Measurements from ENCODE around the gene CNTNAP2. TPM values are rescaled to one million over a fixed set of nuclear protein-coding genes. Genes with fewer than 3 reads are reported as not detected.

Gene CNTNAP2
- total RNA-seq, 1 experiment from 2014 or later: 64.5 TPM

DNA sequence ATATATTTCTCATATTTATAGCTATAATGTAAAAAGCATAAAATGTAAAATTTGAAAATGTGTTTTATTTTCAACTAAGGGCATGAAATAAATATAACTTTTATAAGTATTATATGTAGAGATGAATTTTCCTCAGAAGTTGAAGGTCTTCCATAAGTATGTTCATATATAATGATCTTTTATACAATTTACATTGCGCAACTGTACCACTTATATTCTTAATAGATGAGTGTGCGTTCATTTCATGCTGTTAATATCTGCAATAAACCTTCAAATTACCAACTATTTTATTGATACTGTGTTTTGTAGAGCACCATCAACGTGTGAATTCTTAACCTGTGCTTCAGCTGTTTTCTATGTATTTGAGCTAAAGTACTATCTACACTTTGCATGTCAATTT lies 285.3 kb downstream of the CNTNAP2 start:
- no peak overlapping the region for H2BK5ac ChIP-seq (ENCODE audit: insufficient read length, low read length)
- H2BK120ac ChIP-seq (ENCODE audit: low read depth, low read length, poor library complexity, severe bottlenecking): no peak overlapping the region
- no peak overlapping the region for H3K27ac ChIP-seq (ENCODE audit: insufficient read length, low read depth, low read length)
- no peak overlapping the region for H3K14ac ChIP-seq (ENCODE audit: insufficient read depth, low read length)
- TF ChIP-seq, protein P1, sequence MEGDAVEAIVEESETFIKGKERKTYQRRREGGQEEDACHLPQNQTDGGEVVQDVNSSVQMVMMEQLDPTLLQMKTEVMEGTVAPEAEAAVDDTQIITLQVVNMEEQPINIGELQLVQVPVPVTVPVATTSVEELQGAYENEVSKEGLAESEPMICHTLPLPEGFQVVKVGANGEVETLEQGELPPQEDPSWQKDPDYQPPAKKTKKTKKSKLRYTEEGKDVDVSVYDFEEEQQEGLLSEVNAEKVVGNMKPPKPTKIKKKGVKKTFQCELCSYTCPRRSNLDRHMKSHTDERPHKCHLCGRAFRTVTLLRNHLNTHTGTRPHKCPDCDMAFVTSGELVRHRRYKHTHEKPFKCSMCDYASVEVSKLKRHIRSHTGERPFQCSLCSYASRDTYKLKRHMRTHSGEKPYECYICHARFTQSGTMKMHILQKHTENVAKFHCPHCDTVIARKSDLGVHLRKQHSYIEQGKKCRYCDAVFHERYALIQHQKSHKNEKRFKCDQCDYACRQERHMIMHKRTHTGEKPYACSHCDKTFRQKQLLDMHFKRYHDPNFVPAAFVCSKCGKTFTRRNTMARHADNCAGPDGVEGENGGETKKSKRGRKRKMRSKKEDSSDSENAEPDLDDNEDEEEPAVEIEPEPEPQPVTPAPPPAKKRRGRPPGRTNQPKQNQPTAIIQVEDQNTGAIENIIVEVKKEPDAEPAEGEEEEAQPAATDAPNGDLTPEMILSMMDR (conservative IDR thresholded peaks at IDR 0.05): no peak
- H3K9me3 ChIP-seq (ENCODE audit: control insufficient read depth, low read depth, low read length): no peaks in the 10 kb centered on the region
- H3K23ac ChIP-seq (ENCODE audit: insufficient read length, low read depth, low read length): no peak overlapping the region
- H2BK15ac ChIP-seq (ENCODE audit: low read depth, low read length): no peak overlapping the region
- H2AK5ac ChIP-seq (ENCODE audit: insufficient read length, low read length): no peak overlapping the region
- no peaks in the 10 kb centered on the region for H3K27me3 ChIP-seq (ENCODE audit: insufficient read depth, low read length)
- no peaks in the 10 kb centered on the region for H3K79me1 ChIP-seq (ENCODE audit: insufficient read depth, low read depth, low read length, poor library complexity, severe bottlenecking)
- no peaks in the 10 kb centered on the region for H3K23me2 ChIP-seq (ENCODE audit: insufficient read length, low read depth, low read length, poor library complexity, severe bottlenecking)
- no peak overlapping the region for H3K56ac ChIP-seq (ENCODE audit: insufficient read length, low read depth, low read length)
- no CpG with 5 or more reads among the region's 3 CpGs for WGBS (ENCODE audit: extremely low coverage, insufficient read length, low lambda C conversion rate)
- H3K4ac ChIP-seq (ENCODE audit: low read depth, low read length): no peak overlapping the region
- Mint-ChIP-seq H3K9me3 (peaks cover 0 to 1% of the 10 kb centered on the region in 2 experiments; a peak in 3 of 5 replicates), H3K4me1 (no peaks in the 10 kb centered on the region), H3K27ac (no peak overlapping the region), H3K27me3 (ENCODE audit: low read depth) (no peaks in the 10 kb centered on the region), H3K4me3 (no peak overlapping the region), H3K36me3 (ENCODE audit: insufficient read depth in 1 of 3, low read depth in 3 of 3) (no peaks in the 10 kb centered on the region)
- H3K4me2 ChIP-seq (ENCODE audit: insufficient read depth, insufficient read length, low read length): no peak overlapping the region
- no peak overlapping the region for H4K91ac ChIP-seq (ENCODE audit: insufficient read length, low read depth, low read length)
- no peak overlapping the region for H2BK20ac ChIP-seq (ENCODE audit: low read depth, low read length, poor library complexity, severe bottlenecking)
- no peaks in the 10 kb centered on the region for H4K20me1 ChIP-seq (ENCODE audit: control insufficient read depth, insufficient read depth, insufficient read length)
- H3K9ac ChIP-seq (ENCODE audit: extremely low read depth, insufficient read length, low read length): no peak overlapping the region
- H3K18ac ChIP-seq (ENCODE audit: insufficient read length, low read depth, low read length): no peak overlapping the region
- H3T11ph ChIP-seq (ENCODE audit: low read length): no peak overlapping the region
- DNase-seq: no peak
- H2BK12ac ChIP-seq (ENCODE audit: insufficient read length, low read depth, low read length): no peak overlapping the region
- H3K79me2 ChIP-seq (ENCODE audit: insufficient read depth, low read length): no peaks in the 10 kb centered on the region
- H2AFZ ChIP-seq (ENCODE audit: low read length): no peak overlapping the region
- H4K8ac ChIP-seq (replicated peaks; ENCODE audit: insufficient read length, low read depth, low read length): no peak overlapping the region
- H4K5ac ChIP-seq (ENCODE audit: insufficient read length, low read depth, low read length): no peak overlapping the region
- H3K4me1 ChIP-seq (ENCODE audit: insufficient read depth, low read length): no peaks in the 10 kb centered on the region
